HG02759 (cell line): ENCODE measurements around the gene GET4.
"Not testable (repeated sequence)": the region's sequence is repeated elsewhere in the genome, so short reads cannot be mapped to it uniquely, and the experiment has no call there.

Source experiments
- ATAC-seq: cut with Tn5 transposase; IDR thresholded peaks from one replicate; pipeline ENCODE4 v1.9.1; 2021; ENCODE audit warnings: mild to moderate bottlenecking, moderate library complexity; ENCODE audit not compliant: unreplicated experiment

GET4 gene

GRCh38 chr7:868189-868486, 8.2 kb upstream of the GET4 start:
- ATAC-seq = no peak

GRCh38 chr7:869348-869747, 7.0 kb upstream of the GET4 start:
- no peak for ATAC-seq

DNA sequence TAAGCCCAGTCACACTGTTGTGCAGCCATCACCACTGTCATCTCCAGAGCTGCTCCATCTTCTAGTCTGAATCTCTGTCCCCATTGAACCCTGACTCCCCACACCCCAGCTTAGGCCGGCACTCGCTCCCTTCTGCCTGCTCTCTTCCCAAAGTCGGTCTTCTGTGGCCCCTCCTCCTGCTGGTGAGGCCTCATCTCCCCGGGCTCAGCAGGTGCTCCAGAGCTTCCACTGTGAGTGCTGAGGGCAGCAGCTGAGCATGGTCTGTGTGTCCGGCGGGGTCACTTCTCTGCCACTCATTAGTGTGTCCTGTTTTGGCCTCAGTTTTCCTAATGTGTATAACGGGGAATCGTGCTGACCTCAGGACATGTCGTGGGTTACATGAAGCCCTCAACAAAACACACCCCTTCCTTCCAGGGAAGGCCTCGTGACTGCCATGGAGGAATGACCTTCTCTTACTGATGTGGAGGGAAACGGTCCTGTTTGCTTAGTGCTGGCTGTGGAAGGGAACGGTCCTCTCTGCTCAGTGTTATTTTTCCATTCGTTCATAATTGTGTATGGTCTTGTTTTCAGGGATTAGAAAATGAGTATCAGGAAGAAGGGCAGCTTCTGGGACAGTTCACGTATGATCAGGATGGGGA, 4.3 kb upstream of the GET4 start:
- ATAC-seq = no peak

DNA sequence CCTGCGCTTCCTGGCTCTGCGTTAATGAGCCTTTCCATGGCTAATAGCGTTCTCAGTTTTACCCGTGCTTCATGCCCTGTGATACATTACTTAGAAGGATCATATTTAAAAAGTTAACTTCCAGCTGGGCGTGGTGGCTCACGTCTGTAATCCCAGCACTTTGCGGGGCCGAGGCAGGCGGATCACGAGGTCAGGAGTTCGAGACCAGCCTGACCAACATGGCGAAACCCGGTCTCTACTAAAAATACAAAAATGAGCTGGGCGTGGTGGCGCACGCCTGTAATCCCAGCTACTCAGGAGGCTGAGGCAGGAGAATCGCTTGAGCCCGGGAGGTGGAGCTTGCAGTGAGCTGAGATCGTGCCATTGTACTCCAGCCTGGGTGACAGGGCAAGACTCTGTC, 3.7 kb upstream of the GET4 start:
- not testable (repeated sequence) for ATAC-seq

GRCh38 chr7:873367-874002, 2.9 kb upstream of the GET4 start:
- no peak for ATAC-seq

DNA sequence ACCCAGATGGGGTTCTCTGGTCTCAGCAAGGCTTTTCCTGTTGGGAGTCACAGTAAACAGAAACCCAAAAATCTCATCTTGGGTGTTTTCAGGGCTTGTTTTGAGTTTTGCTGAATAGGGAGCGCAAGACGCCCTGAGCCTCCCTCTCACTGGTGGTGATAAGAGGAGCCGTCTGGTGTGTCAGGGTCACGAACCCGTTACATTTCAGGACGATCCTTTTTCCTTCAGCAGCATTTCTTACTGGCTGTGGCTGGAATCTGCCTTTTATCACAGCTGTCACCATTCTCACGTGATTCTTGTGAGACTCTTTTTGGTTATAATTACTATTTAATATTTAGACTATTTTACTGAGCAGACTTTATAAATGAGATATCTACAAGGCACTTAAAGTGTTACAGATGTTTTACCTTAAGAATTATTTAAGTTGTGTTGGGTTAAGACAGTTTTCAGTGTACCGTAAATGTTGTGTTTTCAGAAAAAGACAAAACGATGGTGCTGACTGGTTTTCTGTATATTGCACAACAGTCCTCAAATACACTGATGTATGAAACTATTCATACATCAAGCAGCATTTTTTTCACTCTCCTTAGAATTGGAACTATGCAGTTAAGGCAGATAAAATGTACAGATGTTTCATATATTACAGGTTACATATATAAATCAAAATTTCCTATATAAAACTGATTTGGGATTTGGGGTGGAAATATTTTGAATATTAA, 2.2 kb upstream of the GET4 start:
- no peak for ATAC-seq

DNA sequence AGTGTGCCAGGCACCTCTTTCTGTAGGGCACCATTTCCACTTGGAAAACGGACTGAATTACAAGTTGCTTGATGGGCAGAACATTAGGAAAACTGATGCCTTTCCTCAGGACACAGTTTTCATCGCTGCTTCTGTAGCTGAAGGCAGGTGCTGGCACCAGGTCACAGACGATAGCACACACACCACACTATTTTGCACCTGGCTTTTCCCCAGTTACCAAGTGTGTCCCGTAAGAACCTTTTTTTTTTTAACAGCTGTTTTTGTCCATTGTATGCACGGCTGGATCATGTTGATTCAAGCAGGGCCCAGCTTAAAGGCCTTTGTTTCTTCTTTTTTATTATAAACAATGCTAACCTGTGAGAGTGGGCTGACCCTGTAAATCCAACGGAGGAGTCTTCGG, 1.3 kb upstream of the GET4 start:
- ATAC-seq = no peak

DNA sequence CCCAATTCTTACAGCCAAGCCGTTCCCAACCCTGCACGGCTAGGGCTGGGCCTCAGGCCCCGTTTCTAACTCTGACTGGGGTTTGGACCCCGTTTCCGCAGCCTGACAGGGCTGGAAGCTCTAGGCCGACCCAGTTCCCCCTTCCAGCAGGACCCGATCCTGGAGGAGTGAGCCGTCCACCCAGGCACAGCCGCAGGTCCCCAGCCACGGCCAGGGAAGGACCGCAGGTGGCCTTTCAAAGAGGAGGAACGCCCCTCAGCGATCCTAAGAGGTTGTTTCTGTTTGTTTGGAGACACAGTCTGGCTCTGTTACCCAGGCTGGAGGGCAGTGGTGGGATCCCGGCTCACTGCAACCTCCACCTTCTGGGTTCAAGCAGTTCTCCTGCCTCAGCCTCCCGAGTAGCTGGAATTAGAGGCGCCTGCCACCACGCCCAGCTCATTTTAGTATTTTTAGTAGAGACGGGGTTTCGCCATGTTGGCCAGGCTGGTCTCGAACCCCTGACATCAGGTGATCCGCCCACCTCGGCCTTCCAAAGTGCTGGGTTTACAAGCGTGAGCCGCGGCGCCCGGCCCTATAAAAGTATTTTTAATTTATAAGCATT, 778 bp upstream of the GET4 start:
- ATAC-seq = no peak

DNA sequence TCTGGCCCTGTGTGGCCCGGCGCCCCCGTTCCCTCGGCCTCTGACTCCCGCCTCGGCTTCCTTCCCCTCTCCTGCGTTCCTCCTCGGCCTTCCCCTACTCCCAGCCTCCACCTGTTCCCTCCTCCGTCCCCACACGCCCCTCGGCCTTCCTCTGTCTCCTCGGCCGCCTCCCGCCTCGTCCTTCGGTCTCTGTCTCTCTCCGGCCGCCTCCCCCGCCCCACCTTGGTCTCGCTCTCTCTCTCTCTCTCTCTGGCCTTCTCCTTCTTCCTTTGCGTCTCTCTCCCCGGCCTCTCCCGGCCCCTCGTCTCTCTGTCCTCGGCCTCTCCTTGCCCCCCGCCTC, 588 bp downstream of the GET4 start:
- ATAC-seq = peak; percentile 20

DNA sequence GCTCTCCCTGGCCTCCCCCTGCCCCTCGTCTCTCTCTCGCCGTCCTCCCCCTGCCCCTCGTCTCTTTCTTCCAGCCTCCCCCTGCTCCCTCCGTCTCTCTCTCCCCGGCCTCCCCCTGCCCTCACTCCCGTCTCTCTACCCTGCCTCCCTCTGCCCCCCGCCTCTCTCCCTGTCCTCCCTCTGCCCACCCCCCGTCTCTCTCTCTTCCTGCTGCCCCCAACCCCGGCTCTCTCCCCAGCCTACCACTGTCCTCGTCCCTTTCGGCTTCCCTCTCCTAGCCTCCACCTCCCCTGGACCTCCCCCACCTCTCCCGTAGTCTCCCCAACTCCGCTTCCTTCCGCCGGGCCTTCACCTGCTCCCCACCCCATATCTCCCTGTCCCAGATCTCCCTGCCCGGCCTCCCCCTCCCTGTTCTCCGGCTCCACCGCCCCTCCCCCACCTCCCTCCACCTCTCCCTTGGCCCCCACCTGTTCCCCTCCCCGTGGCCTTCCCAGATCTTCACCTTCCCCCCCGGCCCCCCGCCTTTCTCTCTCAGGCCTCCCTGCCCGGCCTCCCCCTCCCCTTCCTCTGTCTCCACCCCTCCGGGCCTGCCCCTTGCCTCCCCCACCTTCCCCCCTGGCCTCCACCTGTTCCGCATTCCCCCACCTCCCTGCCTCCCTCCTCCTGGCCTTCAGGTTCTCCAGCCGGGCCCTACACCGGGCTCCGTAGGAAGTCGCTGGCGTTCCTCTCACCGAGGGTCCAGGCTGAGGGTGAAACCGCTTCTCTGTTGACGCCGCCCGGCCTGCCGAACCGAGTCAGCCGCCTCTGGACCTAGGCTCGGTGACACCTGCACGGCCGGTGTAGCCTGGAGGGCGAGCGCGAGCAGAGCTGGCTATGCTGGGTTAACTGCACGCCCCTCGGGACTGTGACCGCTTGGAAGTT, 1.2 kb downstream of the GET4 start:
- ATAC-seq = no peak

- ATAC-seq = no peak
These were observed 2.7 kb downstream of the GET4 start for GRCh38 chr7:879093-879492.

- no peak for ATAC-seq
These were observed 3.4 kb downstream of the GET4 start for GRCh38 chr7:879706-880105.

DNA sequence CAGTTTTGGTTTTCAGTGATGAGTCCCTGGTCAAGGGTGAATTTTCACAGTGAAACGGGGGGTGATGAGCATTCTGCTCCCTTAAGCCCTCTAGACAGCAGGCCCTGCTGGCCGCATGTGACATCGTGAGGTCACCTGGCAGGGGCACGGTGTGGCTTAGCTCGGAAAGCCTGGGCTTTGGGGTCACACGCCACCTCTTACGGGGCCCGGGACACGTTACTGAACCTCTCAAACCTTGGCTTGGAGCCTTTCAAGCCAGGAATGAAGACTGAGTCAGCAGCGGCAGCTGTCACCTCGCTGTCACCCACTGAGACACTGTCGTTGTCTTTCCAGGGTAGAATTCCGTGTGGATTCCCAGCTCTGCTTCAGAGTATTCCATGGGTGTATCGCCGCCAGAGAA, 4.1 kb downstream of the GET4 start:
- ATAC-seq = no peak

GRCh38 chr7:881441-882234, 5.3 kb downstream of the GET4 start:
- no peak for ATAC-seq

GRCh38 chr7:882336-883035, 6.1 kb downstream of the GET4 start:
- no peak for ATAC-seq

GRCh38 chr7:883055-884021, 7.0 kb downstream of the GET4 start:
- no peak for ATAC-seq

GRCh38 chr7:884191-885003, 8.0 kb downstream of the GET4 start:
- no peak for ATAC-seq
